ENCODE results near the gene PLK3. TPM values are rescaled to one million over a fixed set of nuclear protein-coding genes. Genes with fewer than 3 reads are reported as not detected.

Gene PLK3
- total and polyA plus RNA-seq, 9 of the 15 experiments (the other 6 are each of a cell fraction or from before 2014, with no cell fraction given), result 0.52 to 22.7 (median 11.0) TPM

DNA sequence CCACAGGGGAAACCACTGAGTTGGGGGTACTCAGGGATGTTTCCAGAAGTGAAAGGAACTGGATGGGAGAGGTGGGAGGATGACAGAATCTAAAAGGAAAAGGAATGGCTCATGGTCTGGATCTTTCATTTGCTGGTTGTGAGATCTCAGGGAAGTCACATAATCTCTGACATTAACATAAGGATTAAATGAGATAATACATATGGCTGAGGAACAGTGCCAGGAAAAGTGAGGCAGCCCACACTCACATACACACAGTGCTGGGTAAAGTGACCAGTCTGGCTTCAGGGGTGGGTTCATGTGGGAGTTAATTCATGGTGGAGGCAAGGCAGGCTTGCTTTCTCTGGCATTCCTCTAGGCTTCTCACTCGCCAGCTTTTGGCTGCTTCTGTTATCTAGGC lies 46.8 kb downstream of the PLK3 start:
- no peak overlapping the region for H2AFZ ChIP-seq (ENCODE audit: low read depth, low read length)
- BruUV-seq (replicated peaks), result no TSS peak
- H3K79me2 ChIP-seq (ENCODE audit: control insufficient read depth, insufficient read depth, low read length), result no peaks in the 10 kb centered on the region
- H3K9me3 ChIP-seq (replicated peaks; ENCODE audit: control insufficient read depth, insufficient read depth, low read depth, low read length), result no peaks in the 10 kb centered on the region
- ChIA-PET POLR2A (interaction anchor here (2.1 kb wide), 1 partner anchor 10 kb away, joined by 7 read pairs; no protein-coding TSS in a partner anchor), CTCF (ENCODE audit: low intra/inter-chr PET ratio) (interaction anchor here (0.6 kb wide), 1 partner anchor 419 kb away, joined by 3 read pairs; no protein-coding TSS in a partner anchor)
- no peaks in the 10 kb centered on the region for H3K9me1 ChIP-seq (ENCODE audit: control insufficient read depth, insufficient read depth, low read length)
- intact Hi-C loops (cut with micrococcal nuclease), result no loop called here
- no peaks in the 10 kb centered on the region for H3K27me3 ChIP-seq (ENCODE audit: control insufficient read depth in 2 of 2, insufficient read depth in 2 of 2, low read length in 2 of 2)
- no peak overlapping the region for H3K4me3 ChIP-seq
- H3K4me2 ChIP-seq (ENCODE audit: insufficient read depth, low read length), result no peak overlapping the region
- in situ Hi-C loops (cut with MboI), result no loop called here
- H4K20me1 ChIP-seq (replicated peaks; ENCODE audit: control insufficient read depth, insufficient read depth, low read length), result no peaks in the 10 kb centered on the region
- 77% methylated on average over 1 of the region's 1 CpG for WGBS (ENCODE audit: insufficient coverage, low coverage, missing lambda C conversion rate)
- peaks cover 5 to 17% of the 10 kb centered on the region in 2 experiments; a peak in 3 of 5 replicates for H3K4me1 ChIP-seq (replicated peaks in 1 of 2; ENCODE audit: control insufficient read depth in 2 of 2, insufficient read depth in 2 of 2, low read length in 2 of 2)
- H3K27ac ChIP-seq (ENCODE audit: extremely low read depth, low read depth, low read length), result no peak overlapping the region
- ATAC-seq (no peak), DNase-seq (ENCODE audit: extremely low read depth in 1 of 4, low spot score in 3 of 4) (no peak), FAIRE-seq (no peak)
- peaks cover 21% of the 10 kb centered on the region; the same call in 2 of the 3 replicates for H3K36me3 ChIP-seq (ENCODE audit: control insufficient read depth, insufficient read depth, low read length)
- no peak overlapping the region for H3K9ac ChIP-seq (ENCODE audit: insufficient read depth in 1 of 2, low read depth in 2 of 2, low read length in 2 of 2)
- TF ChIP-seq ZNF175 (CRISPR knock-in tag; IDR thresholded peaks at IDR 0.05; ENCODE audit: low read depth), result no peak
- no peak for TF ChIP-seq NCOA2 (IDR thresholded peaks at IDR 0.05; ENCODE audit: partially characterized antibody in 2 of 2)
- TF ChIP-seq ZNF77 (CRISPR knock-in tag; IDR thresholded peaks at IDR 0.05), result no peak
- TF ChIP-seq BRF1 (IDR thresholded peaks at IDR 0.05; ENCODE audit: borderline replicate concordance, extremely low read depth, insufficient read length), result no peak
- TF ChIP-seq, protein P1, sequence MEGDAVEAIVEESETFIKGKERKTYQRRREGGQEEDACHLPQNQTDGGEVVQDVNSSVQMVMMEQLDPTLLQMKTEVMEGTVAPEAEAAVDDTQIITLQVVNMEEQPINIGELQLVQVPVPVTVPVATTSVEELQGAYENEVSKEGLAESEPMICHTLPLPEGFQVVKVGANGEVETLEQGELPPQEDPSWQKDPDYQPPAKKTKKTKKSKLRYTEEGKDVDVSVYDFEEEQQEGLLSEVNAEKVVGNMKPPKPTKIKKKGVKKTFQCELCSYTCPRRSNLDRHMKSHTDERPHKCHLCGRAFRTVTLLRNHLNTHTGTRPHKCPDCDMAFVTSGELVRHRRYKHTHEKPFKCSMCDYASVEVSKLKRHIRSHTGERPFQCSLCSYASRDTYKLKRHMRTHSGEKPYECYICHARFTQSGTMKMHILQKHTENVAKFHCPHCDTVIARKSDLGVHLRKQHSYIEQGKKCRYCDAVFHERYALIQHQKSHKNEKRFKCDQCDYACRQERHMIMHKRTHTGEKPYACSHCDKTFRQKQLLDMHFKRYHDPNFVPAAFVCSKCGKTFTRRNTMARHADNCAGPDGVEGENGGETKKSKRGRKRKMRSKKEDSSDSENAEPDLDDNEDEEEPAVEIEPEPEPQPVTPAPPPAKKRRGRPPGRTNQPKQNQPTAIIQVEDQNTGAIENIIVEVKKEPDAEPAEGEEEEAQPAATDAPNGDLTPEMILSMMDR (IDR thresholded peaks at IDR 0.05 in 2 of 3, conservative IDR thresholded peaks at IDR 0.05 in 1 of 3; ENCODE audit: insufficient read depth in 2 of 3, low read depth in 1 of 3, low read length in 3 of 3), result no peak
- no peak for TF ChIP-seq ZNF41 (CRISPR knock-in tag; conservative IDR thresholded peaks at IDR 0.05)
- TF ChIP-seq ZNF668 (CRISPR knock-in tag; IDR thresholded peaks at IDR 0.05), result no peak
- TF ChIP-seq, protein P2, sequence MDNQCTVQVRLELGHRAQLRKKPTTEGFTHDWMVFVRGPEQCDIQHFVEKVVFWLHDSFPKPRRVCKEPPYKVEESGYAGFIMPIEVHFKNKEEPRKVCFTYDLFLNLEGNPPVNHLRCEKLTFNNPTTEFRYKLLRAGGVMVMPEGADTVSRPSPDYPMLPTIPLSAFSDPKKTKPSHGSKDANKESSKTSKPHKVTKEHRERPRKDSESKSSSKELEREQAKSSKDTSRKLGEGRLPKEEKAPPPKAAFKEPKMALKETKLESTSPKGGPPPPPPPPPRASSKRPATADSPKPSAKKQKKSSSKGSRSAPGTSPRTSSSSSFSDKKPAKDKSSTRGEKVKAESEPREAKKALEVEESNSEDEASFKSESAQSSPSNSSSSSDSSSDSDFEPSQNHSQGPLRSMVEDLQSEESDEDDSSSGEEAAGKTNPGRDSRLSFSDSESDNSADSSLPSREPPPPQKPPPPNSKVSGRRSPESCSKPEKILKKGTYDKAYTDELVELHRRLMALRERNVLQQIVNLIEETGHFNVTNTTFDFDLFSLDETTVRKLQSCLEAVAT (IDR thresholded peaks at IDR 0.05), result no peak
- TF ChIP-seq SMAD4 (CRISPR knock-in tag; conservative IDR thresholded peaks at IDR 0.05), result no peak
- TF ChIP-seq, protein P3, sequence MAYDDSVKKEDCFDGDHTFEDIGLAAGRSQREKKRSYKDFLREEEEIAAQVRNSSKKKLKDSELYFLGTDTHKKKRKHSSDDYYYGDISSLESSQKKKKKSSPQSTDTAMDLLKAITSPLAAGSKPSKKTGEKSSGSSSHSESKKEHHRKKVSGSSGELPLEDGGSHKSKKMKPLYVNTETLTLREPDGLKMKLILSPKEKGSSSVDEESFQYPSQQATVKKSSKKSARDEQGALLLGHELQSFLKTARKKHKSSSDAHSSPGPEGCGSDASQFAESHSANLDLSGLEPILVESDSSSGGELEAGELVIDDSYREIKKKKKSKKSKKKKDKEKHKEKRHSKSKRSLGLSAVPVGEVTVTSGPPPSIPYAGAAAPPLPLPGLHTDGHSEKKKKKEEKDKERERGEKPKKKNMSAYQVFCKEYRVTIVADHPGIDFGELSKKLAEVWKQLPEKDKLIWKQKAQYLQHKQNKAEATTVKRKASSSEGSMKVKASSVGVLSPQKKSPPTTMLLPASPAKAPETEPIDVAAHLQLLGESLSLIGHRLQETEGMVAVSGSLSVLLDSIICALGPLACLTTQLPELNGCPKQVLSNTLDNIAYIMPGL (CRISPR knock-in tag; IDR thresholded peaks at IDR 0.05), result no peak
- TF ChIP-seq JUN (IDR thresholded peaks at IDR 0.05; ENCODE audit: borderline replicate concordance, low read depth, low read length), result no peak
- TF ChIP-seq JUN (CRISPR knock-in tag; IDR thresholded peaks at IDR 0.05; ENCODE audit: borderline replicate concordance), result no peak
- TF ChIP-seq ETS2 (tag; IDR thresholded peaks at IDR 0.05; ENCODE audit: borderline replicate concordance, poor library complexity, severe bottlenecking), result no peak
- no peak for TF ChIP-seq SAFB (IDR thresholded peaks at IDR 0.05; ENCODE audit: borderline replicate concordance, low read depth, low read length)
- no peak for TF ChIP-seq ZNF134 (CRISPR knock-in tag; conservative IDR thresholded peaks at IDR 0.05)
- TF ChIP-seq ZC3H11A (IDR thresholded peaks at IDR 0.05; ENCODE audit: low read depth, low read length), result no peak
- TF ChIP-seq, protein P4, sequence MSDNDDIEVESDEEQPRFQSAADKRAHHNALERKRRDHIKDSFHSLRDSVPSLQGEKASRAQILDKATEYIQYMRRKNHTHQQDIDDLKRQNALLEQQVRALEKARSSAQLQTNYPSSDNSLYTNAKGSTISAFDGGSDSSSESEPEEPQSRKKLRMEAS (CRISPR knock-in tag; IDR thresholded peaks at IDR 0.05), result no peak
- no peak for TF ChIP-seq ZKSCAN3 (CRISPR knock-in tag; IDR thresholded peaks at IDR 0.05)
- TF ChIP-seq HNRNPLL (IDR thresholded peaks at IDR 0.05; ENCODE audit: low read depth, low read length, poor library complexity, severe bottlenecking), result no peak
